ENCODE measurements around the gene CUEDC1.

Gene CUEDC1

DNA sequence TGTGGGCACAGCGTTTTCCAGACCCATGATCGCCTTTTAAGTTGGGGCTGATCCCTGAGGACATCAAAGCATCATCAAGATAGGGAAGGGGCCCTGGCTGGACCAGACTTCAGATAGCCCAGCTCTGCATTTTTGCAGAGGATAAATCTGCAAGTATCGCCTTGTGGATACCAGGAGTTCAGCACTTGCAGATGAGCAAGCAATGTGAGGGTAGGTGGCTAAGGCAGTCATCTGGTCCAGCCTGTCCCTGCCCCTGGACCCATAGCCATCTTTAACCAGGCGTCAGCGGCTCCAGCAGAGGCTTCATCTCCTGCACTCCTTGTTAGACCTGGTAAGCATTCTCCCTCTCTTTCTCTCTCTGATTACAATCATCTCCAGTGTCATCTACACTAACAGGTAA is 96.4 kb downstream of the CUEDC1 start:
- ATAC-seq (ENCODE audit: low read depth) (no peak), DNase-seq (ENCODE audit: low spot score) (no peak)
- Histone ChIP-seq H3K27ac (ENCODE audit: poor library complexity, severe bottlenecking) (no peak overlapping the region), H3K9me3 (ENCODE audit: severe bottlenecking) (no peaks in the 10 kb centered on the region), H3K4me3 (ENCODE audit: severe bottlenecking) (no peak overlapping the region), H3K27me3 (ENCODE audit: insufficient read depth, poor library complexity, severe bottlenecking) (no peaks in the 10 kb centered on the region), H3K4me1 (ENCODE audit: insufficient read depth, poor library complexity, severe bottlenecking) (peaks cover 6% of the 10 kb centered on the region), H3K36me3 (ENCODE audit: low read depth) (no peaks in the 10 kb centered on the region)
- TF ChIP-seq, protein P1, sequence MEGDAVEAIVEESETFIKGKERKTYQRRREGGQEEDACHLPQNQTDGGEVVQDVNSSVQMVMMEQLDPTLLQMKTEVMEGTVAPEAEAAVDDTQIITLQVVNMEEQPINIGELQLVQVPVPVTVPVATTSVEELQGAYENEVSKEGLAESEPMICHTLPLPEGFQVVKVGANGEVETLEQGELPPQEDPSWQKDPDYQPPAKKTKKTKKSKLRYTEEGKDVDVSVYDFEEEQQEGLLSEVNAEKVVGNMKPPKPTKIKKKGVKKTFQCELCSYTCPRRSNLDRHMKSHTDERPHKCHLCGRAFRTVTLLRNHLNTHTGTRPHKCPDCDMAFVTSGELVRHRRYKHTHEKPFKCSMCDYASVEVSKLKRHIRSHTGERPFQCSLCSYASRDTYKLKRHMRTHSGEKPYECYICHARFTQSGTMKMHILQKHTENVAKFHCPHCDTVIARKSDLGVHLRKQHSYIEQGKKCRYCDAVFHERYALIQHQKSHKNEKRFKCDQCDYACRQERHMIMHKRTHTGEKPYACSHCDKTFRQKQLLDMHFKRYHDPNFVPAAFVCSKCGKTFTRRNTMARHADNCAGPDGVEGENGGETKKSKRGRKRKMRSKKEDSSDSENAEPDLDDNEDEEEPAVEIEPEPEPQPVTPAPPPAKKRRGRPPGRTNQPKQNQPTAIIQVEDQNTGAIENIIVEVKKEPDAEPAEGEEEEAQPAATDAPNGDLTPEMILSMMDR (IDR thresholded peaks at IDR 0.05; ENCODE audit: poor library complexity, severe bottlenecking): no peak

DNA sequence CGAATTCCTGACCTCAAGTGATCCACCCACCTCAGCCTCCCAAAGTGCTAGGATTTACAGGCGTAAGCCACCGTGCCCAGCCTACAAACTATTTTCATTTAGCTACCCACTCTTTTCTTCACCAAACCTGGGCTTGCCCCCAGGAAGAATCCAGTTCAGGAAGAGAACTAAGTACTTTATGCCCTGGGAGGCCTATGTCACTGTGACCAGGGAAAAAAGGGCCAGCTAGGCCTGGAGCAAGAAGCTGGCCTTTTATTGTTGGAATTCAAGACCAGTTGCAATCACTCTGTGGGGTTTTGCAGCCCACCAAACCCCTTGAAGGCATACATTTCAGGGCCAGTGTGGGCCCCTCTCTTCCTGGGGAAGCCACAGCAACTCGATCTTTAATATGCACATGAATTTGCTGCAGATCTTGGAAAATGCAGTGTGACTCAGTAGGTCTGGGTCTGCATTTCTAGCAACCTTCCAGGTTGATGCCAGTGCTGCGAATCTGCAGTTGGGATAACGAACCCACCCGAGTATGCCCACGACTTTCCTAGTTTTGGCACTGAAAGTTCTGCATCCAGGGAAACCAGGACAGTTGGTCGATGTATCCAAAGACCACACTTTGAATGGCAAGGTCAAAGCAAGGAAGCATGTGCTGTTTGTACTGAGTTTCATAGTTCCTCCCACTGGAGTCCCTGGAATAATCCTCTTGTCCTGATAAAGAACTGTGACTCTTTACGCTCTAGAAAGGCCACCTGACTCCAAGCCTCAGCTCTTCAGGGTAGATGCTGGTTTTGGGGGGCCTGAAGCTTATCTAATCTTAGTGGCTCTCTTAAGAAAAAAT is 98.2 kb downstream of the CUEDC1 start:
- TF ChIP-seq, protein P1 (IDR thresholded peaks at IDR 0.05; ENCODE audit: poor library complexity, severe bottlenecking): no peak
- DNase-seq (ENCODE audit: low spot score) (no peak), ATAC-seq (ENCODE audit: low read depth) (no peak)
- Histone ChIP-seq H3K4me3 (ENCODE audit: severe bottlenecking) (no peak overlapping the region), H3K27ac (ENCODE audit: poor library complexity, severe bottlenecking) (no peak overlapping the region), H3K36me3 (ENCODE audit: low read depth) (no peaks in the 10 kb centered on the region), H3K9me3 (ENCODE audit: severe bottlenecking) (no peaks in the 10 kb centered on the region), H3K27me3 (ENCODE audit: insufficient read depth, poor library complexity, severe bottlenecking) (no peaks in the 10 kb centered on the region), H3K4me1 (ENCODE audit: insufficient read depth, poor library complexity, severe bottlenecking) (peaks cover 6% of the 10 kb centered on the region)

DNA sequence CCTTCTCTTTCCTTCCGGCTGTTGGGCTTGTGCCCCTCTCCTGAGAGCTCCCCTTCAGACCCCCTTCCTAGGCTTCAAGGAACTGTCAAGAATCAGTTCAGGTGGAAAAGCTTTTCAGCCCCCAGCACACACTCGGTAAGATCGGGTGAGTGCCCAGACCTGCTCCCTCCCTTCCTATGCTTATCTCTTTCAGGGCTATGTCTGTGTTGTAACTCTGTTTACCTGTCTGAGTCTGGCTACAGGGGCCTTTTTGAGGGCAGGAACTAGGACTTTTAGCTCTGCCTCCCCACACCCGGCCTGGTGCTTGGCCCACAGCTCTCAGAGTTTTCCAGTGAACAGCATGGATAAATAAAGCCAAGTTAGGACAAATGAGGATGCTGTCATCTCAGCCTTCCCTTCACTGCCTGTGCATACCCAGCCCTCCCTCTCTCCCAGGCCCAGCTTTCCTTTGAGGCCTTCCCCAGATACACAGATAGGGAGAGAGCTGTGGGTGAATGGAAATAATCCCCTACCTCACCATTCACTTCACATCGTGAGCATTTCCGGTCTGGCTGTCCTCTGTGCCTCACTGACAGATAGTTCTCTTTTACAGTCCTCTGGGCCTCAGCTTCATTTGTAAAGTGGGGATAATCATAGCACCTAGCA is 99.7 kb downstream of the CUEDC1 start:
- no peak for ATAC-seq (ENCODE audit: low read depth)
- H3K36me3 ChIP-seq (ENCODE audit: low read depth): no peaks in the 10 kb centered on the region
- no peak overlapping the region for H3K27ac ChIP-seq (ENCODE audit: poor library complexity, severe bottlenecking)
- H3K9me3 ChIP-seq (ENCODE audit: severe bottlenecking): no peaks in the 10 kb centered on the region
- DNase-seq (ENCODE audit: low spot score): no peak
- H3K4me1 ChIP-seq (ENCODE audit: insufficient read depth, poor library complexity, severe bottlenecking): peaks cover 6% of the 10 kb centered on the region
- H3K4me3 ChIP-seq (ENCODE audit: severe bottlenecking): no peak overlapping the region
- H3K27me3 ChIP-seq (ENCODE audit: insufficient read depth, poor library complexity, severe bottlenecking): no peaks in the 10 kb centered on the region
- TF ChIP-seq, protein P1 (IDR thresholded peaks at IDR 0.05; ENCODE audit: poor library complexity, severe bottlenecking): no peak

DNA sequence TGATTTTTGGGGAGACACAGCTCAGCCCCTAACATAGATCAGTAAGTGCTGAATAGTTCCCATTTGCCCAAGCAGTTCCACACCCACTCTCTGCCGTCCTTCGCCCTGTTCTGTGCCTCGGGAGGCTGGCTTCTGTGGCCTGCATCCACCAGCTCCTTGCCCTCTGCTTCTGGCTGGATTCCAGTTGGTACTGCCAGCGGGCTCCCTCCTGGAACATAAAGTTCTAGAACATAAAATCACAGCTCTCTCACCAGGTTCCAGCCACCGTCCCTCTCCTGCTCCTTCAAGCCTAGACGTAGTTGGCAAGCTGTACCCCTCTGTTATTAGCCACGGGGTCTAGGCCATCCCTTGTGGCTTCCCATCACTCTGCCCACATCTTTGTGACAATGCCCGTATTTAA is 101.5 kb downstream of the CUEDC1 start:
- TF ChIP-seq, protein P1 (IDR thresholded peaks at IDR 0.05; ENCODE audit: poor library complexity, severe bottlenecking): no peak

DNA sequence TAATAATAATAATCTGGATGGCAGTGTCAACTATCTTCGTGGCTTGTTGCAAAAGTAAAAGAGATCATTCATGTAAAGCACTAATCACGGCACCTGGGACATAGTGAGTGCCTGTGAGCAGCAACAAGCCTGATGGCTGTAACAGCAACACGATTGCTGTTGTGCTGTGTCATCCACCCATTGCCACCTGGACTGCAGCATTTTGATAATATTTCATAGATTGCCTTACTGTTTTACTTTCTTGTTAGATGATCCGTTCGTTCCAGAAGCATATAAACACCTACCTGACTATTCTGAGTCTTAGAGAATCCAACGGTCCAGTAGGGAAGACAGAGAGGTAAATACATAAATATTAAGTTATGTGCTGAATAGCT is 102.3 kb downstream of the CUEDC1 start:
- H3K36me3 ChIP-seq (ENCODE audit: low read depth): peaks cover 12% of the 10 kb centered on the region
- peaks cover 11% of the 10 kb centered on the region for H3K4me1 ChIP-seq (ENCODE audit: insufficient read depth, poor library complexity, severe bottlenecking)
- H3K9me3 ChIP-seq (ENCODE audit: severe bottlenecking): no peaks in the 10 kb centered on the region
- TF ChIP-seq, protein P1 (IDR thresholded peaks at IDR 0.05; ENCODE audit: poor library complexity, severe bottlenecking): no peak
- DNase-seq (ENCODE audit: low spot score): no peak
- H3K27ac ChIP-seq (ENCODE audit: poor library complexity, severe bottlenecking): no peak overlapping the region
- H3K4me3 ChIP-seq (ENCODE audit: severe bottlenecking): no peak overlapping the region
- no peaks in the 10 kb centered on the region for H3K27me3 ChIP-seq (ENCODE audit: insufficient read depth, poor library complexity, severe bottlenecking)
- no peak for ATAC-seq (ENCODE audit: low read depth)

More for the DNA sequence above, 101.5 kb downstream of the CUEDC1 start:
- Histone ChIP-seq H3K36me3 (ENCODE audit: low read depth) (peaks cover 4% of the 10 kb centered on the region), H3K9me3 (ENCODE audit: severe bottlenecking) (no peaks in the 10 kb centered on the region), H3K4me3 (ENCODE audit: severe bottlenecking) (no peak overlapping the region), H3K27me3 (ENCODE audit: insufficient read depth, poor library complexity, severe bottlenecking) (no peaks in the 10 kb centered on the region), H3K27ac (ENCODE audit: poor library complexity, severe bottlenecking) (no peak overlapping the region), H3K4me1 (ENCODE audit: insufficient read depth, poor library complexity, severe bottlenecking) (peaks cover 10% of the 10 kb centered on the region)
- no peak for DNase-seq (ENCODE audit: low spot score)
- no peak for ATAC-seq (ENCODE audit: low read depth)

Measured in RWPE2 (cell line).